PC-3 (cell line): Measurements from ENCODE around the gene PSG7. TPM values are rescaled to one million over a fixed set of nuclear protein-coding genes. Genes with fewer than 3 reads are reported as not detected.
"Not testable (repeated sequence)": the region's sequence is repeated elsewhere in the genome, so short reads cannot be mapped to it uniquely, and the experiment has no call there.

Experiments used
- ATAC-seq: fragments of 200-7000 bp; cut with Tn5 transposase; 2 replicates; pipeline ENCODE4 v1.9.1; 2020; ENCODE audit warnings: mild to moderate bottlenecking, moderate library complexity
- Bru-seq: library from RNA; stranded (reverse); fragments of 400-500 nt; gene quantifications from one replicate; lab custom pipeline; 2021; lab: Mats Ljungman, UMichigan
- BruChase-seq, 2 experiments: library from RNA; stranded (reverse); fragments of 400-500 nt; gene quantifications; one replicate each; lab custom pipeline; 2021; lab: Mats Ljungman, UMichigan
- BruUV-seq: library from RNA; stranded (reverse); fragments of 400-500 nt; replicated peaks from 2 replicates; lab custom pipeline; 2021; lab: Mats Ljungman, UMichigan
- CTCF ChIA-PET: fragments of 300-600 bp; sonication (Branson Sonifier 250); formaldehyde crosslinking; loops from one replicate; lab custom pipeline; 2022; ENCODE audit warnings: antibody characterized with exemption; lab: Charles Lee
- POLR2A ChIA-PET: fragments of 300-600 bp; sonication (Branson Sonifier 250); formaldehyde crosslinking; loops from one replicate; lab custom pipeline; 2022; ENCODE audit warnings: antibody characterized with exemption; ENCODE audit not compliant: unreplicated experiment; lab: Charles Lee
- DNase-seq: peaks from one replicate; pipeline ENCODE4 v3.0.0-alpha.2; 2015
- H2AFZ ChIP-seq: fragments of 300-600 bp; sonication (generic); 2 replicates; pipeline ENCODE4 v1.6.0; 2016; ENCODE audit warnings: antibody characterized with exemption, low read length
- H3F3A ChIP-seq: fragments of 300-600 bp; sonication (generic); one replicate; pipeline ENCODE4 v1.6.0; 2017; ENCODE audit warnings: antibody characterized with exemption, low read length, control low read depth, mild to moderate bottlenecking; ENCODE audit not compliant: unreplicated experiment
- H3K27ac ChIP-seq: fragments of 300-600 bp; sonication (generic); 2 replicates; pipeline ENCODE4 v1.5.1; 2016; ENCODE audit warnings: mild to moderate bottlenecking, low read length
- H3K27me3 ChIP-seq: fragments of 300-600 bp; sonication (generic); 2 replicates; pipeline ENCODE4 v1.6.1; 2016; ENCODE audit warnings: low read length, mixed read lengths
- H3K36me3 ChIP-seq: fragments of 300-600 bp; sonication (generic); 2 replicates; pipeline ENCODE4 v1.6.1; 2016; ENCODE audit warnings: low read depth, mixed run types, low read length, mixed read lengths
- H3K4me1 ChIP-seq: fragments of 300-600 bp; sonication (generic); 2 replicates; pipeline ENCODE4 v1.5.1; 2016; ENCODE audit warnings: low read length; ENCODE audit not compliant: insufficient read depth
- H3K4me2 ChIP-seq: fragments of 300-600 bp; sonication (generic); 2 replicates; pipeline ENCODE4 v1.6.0; 2016; ENCODE audit warnings: low read length
- H3K4me3 ChIP-seq: fragments of 300-600 bp; sonication (generic); 2 replicates; pipeline ENCODE4 v1.5.1; 2016; ENCODE audit warnings: mild to moderate bottlenecking, low read length, mixed read lengths
- H3K79me2 ChIP-seq: fragments of 300-600 bp; sonication (generic); 2 replicates; pipeline ENCODE4 v1.6.1; 2017; ENCODE audit warnings: low read length, mixed read lengths
- H3K9ac ChIP-seq: fragments of 300-600 bp; sonication (generic); 2 replicates; pipeline ENCODE4 v1.6.0; 2016; ENCODE audit warnings: mild to moderate bottlenecking, low read length
- H3K9me2 ChIP-seq: fragments of 300-600 bp; sonication (generic); replicated peaks from 2 replicates; pipeline ENCODE4 v1.6.1; 2016; ENCODE audit warnings: mixed run types, low read length, mixed read lengths
- H3K9me3 ChIP-seq: fragments of 300-600 bp; sonication (generic); 2 replicates; pipeline ENCODE4 v1.6.1; 2016; ENCODE audit warnings: low read length, mixed read lengths
- H4K20me1 ChIP-seq: fragments of 300-600 bp; sonication (generic); 2 replicates; pipeline ENCODE4 v1.6.1; 2016; ENCODE audit warnings: low read length, mixed read lengths
- EZH2 ChIP-seq: fragments of 300-600 bp; sonication (generic); IDR thresholded peaks from one replicate; pipeline ENCODE4 v1.6.1; 2017; ENCODE audit warnings: antibody characterized with exemption, mild to moderate bottlenecking, low read length; ENCODE audit not compliant: unreplicated experiment
- EZH2phosphoT487 ChIP-seq: fragments of 300-600 bp; sonication (generic); IDR thresholded peaks from 2 replicates; pipeline ENCODE4 v1.6.1; 2018; ENCODE audit warnings: mild to moderate bottlenecking, antibody characterized with exemption, low read length, borderline replicate concordance
- intact Hi-C: fragments of 100-400 bp; cut with micrococcal nuclease; formaldehyde crosslinking; loops from 2 replicates; pipeline ENCODE4 v1.9.0; 2023
- long read RNA-seq: library from polyadenylated mRNA; unstranded; transcript quantifications from one replicate; pipeline ENCODE4 v2.0.0, GENCODE V29; 2021; ENCODE audit not compliant: unreplicated experiment
- total RNA-seq: library from RNA; depleted of rRNA; stranded (reverse); fragments of >200 nt; gene quantifications from 2 replicates; pipeline ENCODE4 v1.2.3, GENCODE V29; 2014; rRNA removed
- TF ChIP-seq, protein P1 (sequence below): fragments of 300-600 bp; sonication (generic); conservative IDR thresholded peaks from 2 replicates; pipeline ENCODE4 v1.5.1; 2017; ENCODE audit warnings: antibody characterized with exemption, low read depth, mild to moderate bottlenecking, low read length

PSG7 gene
- not detected in 2 replicates for total RNA-seq
- Bru-seq, nascent RNA, result not detected
- BruChase-seq, experiment 1, labeled RNA remaining after a 6-hour chase, result not detected
- BruChase-seq, experiment 2, labeled RNA remaining after a 2-hour chase, result not detected
- long read RNA-seq, result 0 reads

DNA sequence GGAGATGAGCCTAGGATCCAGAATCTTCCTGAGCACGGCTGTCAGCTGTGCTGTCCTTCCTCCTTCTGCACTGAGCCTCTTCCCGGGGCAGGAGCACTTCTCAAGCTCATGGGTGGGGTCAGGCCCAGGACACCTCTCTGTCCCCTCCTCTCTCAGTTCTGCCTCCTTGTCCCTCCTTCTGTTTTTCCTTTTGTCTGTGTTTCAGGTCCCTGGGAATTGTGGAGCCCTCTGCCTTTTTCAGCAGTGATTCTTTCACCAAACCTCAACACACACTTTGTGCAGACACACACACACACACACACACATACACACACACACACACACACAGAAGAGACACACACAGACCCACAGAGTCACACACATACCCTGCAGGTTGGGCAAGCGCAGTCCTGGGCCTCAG lies at the start of gene PSG7:
Gene PSG7, minus strand, starts transcription at position 101 of the 400 bp plus-strand sequence. CDS start 131 bp downstream, outside the sequence.
- ATAC-seq, H3K27me3 ChIP-seq, BruUV-seq, intact Hi-C loops, DNase-seq, H3K9ac ChIP-seq, H3F3A ChIP-seq, H3K4me3 ChIP-seq, H2AFZ ChIP-seq, H3K36me3 ChIP-seq, H4K20me1 ChIP-seq, H3K4me1 ChIP-seq, H3K79me2 ChIP-seq, H3K9me2 ChIP-seq, CTCF ChIA-PET, H3K27ac ChIP-seq, H3K4me2 ChIP-seq, H3K9me3 ChIP-seq, POLR2A ChIA-PET: not testable (repeated sequence)

DNA sequence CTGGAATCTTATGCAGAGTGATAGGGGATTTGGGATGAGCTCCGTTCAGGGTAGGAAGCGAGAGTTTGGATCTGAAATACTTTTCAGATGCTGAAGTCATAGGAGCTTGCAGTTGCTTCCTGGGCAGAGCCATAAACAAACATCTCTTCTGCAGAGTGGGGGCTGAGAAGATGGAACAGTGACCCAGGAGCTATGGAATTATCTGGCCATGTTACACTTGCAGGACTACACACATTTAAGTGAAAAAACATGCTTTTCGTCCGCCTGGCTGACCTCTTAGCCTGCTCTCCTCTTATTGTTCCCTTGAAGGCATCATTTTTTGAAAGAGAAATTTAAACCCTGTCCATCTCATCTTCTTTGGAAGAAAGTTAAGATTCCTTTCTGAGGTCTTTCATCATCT lies 48.6 kb upstream of the PSG7 start:
- H3K4me1 ChIP-seq, result no peaks in the 10 kb centered on the region; the same call in 1 of the 2 replicates
- DNase-seq (no peak), ATAC-seq (no peak)
- CTCF ChIA-PET, result no interaction called here
- BruUV-seq, result no TSS peak
- no peaks in the 10 kb centered on the region for H3K9me3 ChIP-seq
- H3K36me3 ChIP-seq, result no peaks in the 10 kb centered on the region
- H3K9ac ChIP-seq, result no peak overlapping the region
- H4K20me1 ChIP-seq, result no peaks in the 10 kb centered on the region
- H3K9me2 ChIP-seq, result no peaks in the 10 kb centered on the region
- POLR2A ChIA-PET, result no interaction called here
- no peaks in the 10 kb centered on the region for H3K27me3 ChIP-seq
- intact Hi-C loops, result no loop called here
- H3F3A ChIP-seq, result no peaks in the 10 kb centered on the region
- no peak overlapping the region for H3K4me3 ChIP-seq
- H3K27ac ChIP-seq, result no peak overlapping the region
- no peak overlapping the region for H3K4me2 ChIP-seq
- no peaks in the 10 kb centered on the region for H3K79me2 ChIP-seq
- TF ChIP-seq, protein P1, sequence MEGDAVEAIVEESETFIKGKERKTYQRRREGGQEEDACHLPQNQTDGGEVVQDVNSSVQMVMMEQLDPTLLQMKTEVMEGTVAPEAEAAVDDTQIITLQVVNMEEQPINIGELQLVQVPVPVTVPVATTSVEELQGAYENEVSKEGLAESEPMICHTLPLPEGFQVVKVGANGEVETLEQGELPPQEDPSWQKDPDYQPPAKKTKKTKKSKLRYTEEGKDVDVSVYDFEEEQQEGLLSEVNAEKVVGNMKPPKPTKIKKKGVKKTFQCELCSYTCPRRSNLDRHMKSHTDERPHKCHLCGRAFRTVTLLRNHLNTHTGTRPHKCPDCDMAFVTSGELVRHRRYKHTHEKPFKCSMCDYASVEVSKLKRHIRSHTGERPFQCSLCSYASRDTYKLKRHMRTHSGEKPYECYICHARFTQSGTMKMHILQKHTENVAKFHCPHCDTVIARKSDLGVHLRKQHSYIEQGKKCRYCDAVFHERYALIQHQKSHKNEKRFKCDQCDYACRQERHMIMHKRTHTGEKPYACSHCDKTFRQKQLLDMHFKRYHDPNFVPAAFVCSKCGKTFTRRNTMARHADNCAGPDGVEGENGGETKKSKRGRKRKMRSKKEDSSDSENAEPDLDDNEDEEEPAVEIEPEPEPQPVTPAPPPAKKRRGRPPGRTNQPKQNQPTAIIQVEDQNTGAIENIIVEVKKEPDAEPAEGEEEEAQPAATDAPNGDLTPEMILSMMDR, result no peak
- TF ChIP-seq EZH2, result no peak
- no peak for TF ChIP-seq EZH2phosphoT487
- H2AFZ ChIP-seq, result no peak overlapping the region

DNA sequence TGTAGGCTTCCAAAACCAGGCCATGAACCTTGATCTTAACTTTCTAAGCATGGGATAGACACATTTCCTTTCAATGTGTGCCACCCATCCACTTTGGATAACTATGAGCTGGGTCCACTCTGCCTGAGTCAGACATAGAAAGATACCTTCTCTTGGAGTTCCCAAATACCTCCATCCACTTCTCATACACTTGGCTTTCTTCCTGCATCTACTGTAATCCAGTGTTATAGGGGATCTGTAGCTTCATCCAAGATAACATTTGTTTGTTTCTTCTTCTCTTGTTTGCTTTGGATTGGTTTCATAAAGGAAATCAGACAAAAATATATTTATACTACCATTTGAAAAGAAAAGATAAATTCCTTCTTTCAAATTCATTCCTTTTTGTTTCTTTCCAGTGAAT lies 45.1 kb upstream of the PSG7 start:
- intact Hi-C loops, H3K9me2 ChIP-seq, H4K20me1 ChIP-seq, POLR2A ChIA-PET, H3K4me1 ChIP-seq, H2AFZ ChIP-seq, H3K4me2 ChIP-seq, ATAC-seq, H3K79me2 ChIP-seq, H3K27me3 ChIP-seq, BruUV-seq, H3K4me3 ChIP-seq, H3K27ac ChIP-seq, H3K36me3 ChIP-seq, H3K9ac ChIP-seq, CTCF ChIA-PET, H3K9me3 ChIP-seq, H3F3A ChIP-seq, DNase-seq: not testable (repeated sequence)

DNA sequence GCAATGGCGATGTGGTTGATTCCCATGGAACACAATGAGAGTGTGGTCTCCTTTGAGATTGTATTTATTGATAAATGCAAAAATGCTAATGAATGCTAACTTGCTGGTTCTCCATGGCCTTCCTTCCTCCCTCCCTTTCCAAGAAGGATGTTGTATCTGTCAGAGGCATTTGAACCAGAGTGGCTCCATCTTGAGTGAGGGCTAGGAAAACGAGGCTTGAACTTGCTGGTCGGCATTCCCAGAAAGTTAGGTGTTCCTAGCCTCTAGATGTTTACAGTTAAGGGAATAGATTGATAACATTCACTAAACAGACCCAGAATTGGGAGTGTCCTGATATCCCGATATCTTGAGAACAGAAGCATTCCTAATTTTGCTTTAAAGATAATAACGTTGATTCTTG lies 34.4 kb upstream of the PSG7 start:
- H2AFZ ChIP-seq, ATAC-seq, H3K4me1 ChIP-seq, H3K36me3 ChIP-seq, POLR2A ChIA-PET, H4K20me1 ChIP-seq, H3K79me2 ChIP-seq, intact Hi-C loops, BruUV-seq, H3K9ac ChIP-seq, H3K4me3 ChIP-seq, H3K9me3 ChIP-seq, H3K4me2 ChIP-seq, DNase-seq, H3K27me3 ChIP-seq, H3K9me2 ChIP-seq, H3F3A ChIP-seq, CTCF ChIA-PET, H3K27ac ChIP-seq: not testable (repeated sequence)
